A549 (cell line): Measurements from ENCODE around the gene RFX3. TPM values are rescaled to one million over a fixed set of nuclear protein-coding genes. Genes with fewer than 3 reads are reported as not detected.

Source experiments
- ATAC-seq, 2 experiments: fragments of 200-7000 bp in 1 of 2; fragments of >200 bp in 1 of 2; cut with Nextera tagmentation in 1 of 2; cut with Tn5 transposase in 1 of 2; 3 replicates each; pipeline versions ENCODE4 v1.8.0 to v1.9.1; 2018 to 2020; ENCODE audit warnings: mild to moderate bottlenecking in 1 of 2, moderate library complexity in 1 of 2
- CTCF ChIA-PET: fragments of 300-600 bp; sonication (Branson Sonifier 250); formaldehyde crosslinking; extraction: SDS; loops from one replicate; lab custom pipeline; 2021; ENCODE audit warnings: antibody characterized with exemption, inconsistent platforms; lab: Yijun Ruan, JAX
- POLR2A ChIA-PET: fragments of 350-600 bp; formaldehyde crosslinking; extraction: SDS; loops from one replicate; lab custom pipeline; 2021; ENCODE audit warnings: antibody characterized with exemption, inconsistent platforms; lab: Yijun Ruan, JAX
- DNase-seq, 2 experiments: peaks; one replicate each; pipeline versions ENCODE4 v3.0.0 to v3.0.0-alpha.2; 2011 to 2016; ENCODE audit warnings: low read depth in 1 of 2, low spot score in 1 of 2
- FAIRE-seq: peaks from 2 replicates; lab custom pipeline; 2011; peaks lifted over from hg19 to GRCh38; lab: Jason Lieb, UNC
- H3K27ac ChIP-seq, 2 experiments: fragments of >200 bp; sonication (Bioruptor Twin); formaldehyde crosslinking; 3 replicates each; pipeline ENCODE4 v1.5.1; 2016 to 2017
- H3K4me1 ChIP-seq: fragments of >200 bp; sonication (Bioruptor Twin); formaldehyde crosslinking; 3 replicates; pipeline ENCODE4 v1.6.1; 2016
- H3K4me2 ChIP-seq: fragments of >200 bp; sonication (Bioruptor Twin); formaldehyde crosslinking; 3 replicates; pipeline ENCODE4 v1.6.1; 2016
- H3K4me3 ChIP-seq: fragments of >200 bp; sonication (Bioruptor Twin); formaldehyde crosslinking; 3 replicates; pipeline ENCODE4 v1.5.1; 2016
- H3K9me3 ChIP-seq: fragments of >200 bp; sonication (Bioruptor Twin); formaldehyde crosslinking; 3 replicates; pipeline ENCODE4 v1.6.1; 2016
- BCL3 ChIP-seq: fragments of >200 bp; sonication (Bioruptor Twin); formaldehyde crosslinking; IDR thresholded peaks from 3 replicates; pipeline ENCODE4 v1.6.1; 2016
- BHLHE40 ChIP-seq: IDR thresholded peaks from 2 replicates; pipeline ENCODE4 v1.6.1; 2012; ENCODE audit warnings: low read depth, low read length, inconsistent platforms
- CBX8 ChIP-seq: fragments of 200-600 bp; sonication (generic); IDR thresholded peaks from 2 replicates; pipeline ENCODE4 v1.6.1; 2016
- CHD2 ChIP-seq: fragments of 150-350 bp; IDR thresholded peaks from 2 replicates; pipeline ENCODE4 v1.6.1; 2014; ENCODE audit warnings: low read length; ENCODE audit not compliant: partially characterized antibody
- ELK1 ChIP-seq: fragments of 150-350 bp; IDR thresholded peaks from 2 replicates; pipeline ENCODE4 v1.6.1; 2014; ENCODE audit warnings: low read depth, mild to moderate bottlenecking, low read length
- ESRRA ChIP-seq: fragments of 150-350 bp; IDR thresholded peaks from 2 replicates; pipeline ENCODE4 v1.6.1; 2014; ENCODE audit warnings: mild to moderate bottlenecking, low read length, borderline replicate concordance
- FOSB ChIP-seq: fragments of 250-450 bp; sonication (Bioruptor Pico); IDR thresholded peaks from 2 replicates; pipeline ENCODE4 v1.5.0; 2020; ENCODE audit warnings: mild to moderate bottlenecking, moderate library complexity
- HMGXB4 ChIP-seq: fragments of 250-450 bp; sonication (Bioruptor Pico); IDR thresholded peaks from 2 replicates; pipeline ENCODE4 v1.5.0; 2021; ENCODE audit warnings: mild to moderate bottlenecking, moderate library complexity, borderline replicate concordance
- HOXA7 ChIP-seq: fragments of 250-450 bp; sonication (Bioruptor Pico); IDR thresholded peaks from 2 replicates; pipeline ENCODE4 v1.5.0; 2020; ENCODE audit warnings: mild to moderate bottlenecking, moderate library complexity
- HOXB13 ChIP-seq: fragments of 250-450 bp; sonication (Bioruptor Pico); IDR thresholded peaks from 2 replicates; pipeline ENCODE4 v1.5.0; 2020; ENCODE audit warnings: low read depth, mild to moderate bottlenecking, moderate library complexity
- HOXB5 ChIP-seq: fragments of 250-450 bp; sonication (Bioruptor Pico); IDR thresholded peaks from 2 replicates; pipeline ENCODE4 v1.5.0; 2020; ENCODE audit warnings: mild to moderate bottlenecking, moderate library complexity
- MAZ ChIP-seq: fragments of 150-350 bp; IDR thresholded peaks from 2 replicates; pipeline ENCODE4 v1.6.1; 2014; ENCODE audit warnings: antibody characterized with exemption, low read depth, low read length, borderline replicate concordance
- NPAS2 ChIP-seq: fragments of 250-450 bp; sonication (Bioruptor Pico); IDR thresholded peaks from 2 replicates; pipeline ENCODE4 v1.8.0; 2022; ENCODE audit warnings: mild to moderate bottlenecking, moderate library complexity, borderline replicate concordance
- RAD21 ChIP-seq, 2 experiments: fragments of >200 bp in 1 of 2; sonication (Bioruptor Twin) in 1 of 2; formaldehyde crosslinking in 1 of 2; IDR thresholded peaks in 1 of 2; conservative IDR thresholded peaks in 1 of 2; 2 replicates in 1 of 2; 3 replicates in 1 of 2; pipeline ENCODE4 v1.6.1; 2012 to 2018; ENCODE audit warnings: inconsistent platforms in 1 of 2
- RARB ChIP-seq: fragments of 250-450 bp; sonication (Bioruptor Pico); IDR thresholded peaks from 2 replicates; pipeline ENCODE4 v1.8.0; 2021; ENCODE audit warnings: mild to moderate bottlenecking, moderate library complexity
- RCOR1 ChIP-seq: fragments of 150-350 bp; IDR thresholded peaks from 2 replicates; pipeline ENCODE4 v1.6.1; 2014; ENCODE audit warnings: antibody characterized with exemption, low read length, low read depth
- SMC3 ChIP-seq: fragments of >200 bp; sonication (Bioruptor Twin); formaldehyde crosslinking; IDR thresholded peaks from 3 replicates; pipeline ENCODE4 v1.6.1; 2018; ENCODE audit warnings: inconsistent platforms
- SREBF2 ChIP-seq: fragments of 450-650 bp; IDR thresholded peaks from 2 replicates; pipeline ENCODE4 v1.6.1; 2014; ENCODE audit warnings: mild to moderate bottlenecking, moderate library complexity
- TP53 ChIP-seq: fragments of 250-450 bp; sonication (Bioruptor Pico); IDR thresholded peaks from 2 replicates; pipeline ENCODE4 v1.5.0; 2021; ENCODE audit warnings: mild to moderate bottlenecking, moderate library complexity
- USF2 ChIP-seq: fragments of 450-650 bp; IDR thresholded peaks from 2 replicates; pipeline ENCODE4 v1.6.1; 2014; ENCODE audit warnings: antibody characterized with exemption
- ZFP36 ChIP-seq: fragments of 450-650 bp; IDR thresholded peaks from 2 replicates; pipeline ENCODE4 v1.6.1; 2014; ENCODE audit warnings: borderline replicate concordance; ENCODE audit not compliant: partially characterized antibody
- WGBS: methylation state at CpG from one replicate; pipeline ENCODE4 v1.1.6; 2017; ENCODE audit errors: missing lambda C conversion rate; 5-methylcytosine and 5-hydroxymethylcytosine counted together
- polyA plus RNA-seq, 4 experiments: library from polyadenylated mRNA; depleted of rRNA in 3 of 4; stranded (reverse); fragments of >200 nt; fragmentation: RNase III in 1 of 4; extraction: RNeasy Plus Mini Kit Qiagen cat#74134 plus additional on column Dnase treatment in 1 of 4; gene quantifications; 2 replicates in 3 of 4; 3 replicates in 1 of 4; pipeline ENCODE4 v1.2.3, GENCODE V29; 2011 to 2017

The RFX3 gene
- polyA plus RNA-seq, 2 of the 4 experiments (the other 2 are of a cell fraction), result 1.3 to 7.9 TPM

GRCh38 chr9:3191715-3192114 lies 334.1 kb downstream of the RFX3 start:
- ATAC-seq (no peak), FAIRE-seq (no peak)
- Histone ChIP-seq H3K9me3 (no peaks in the 10 kb centered on the region), H3K4me3 (no peak overlapping the region), H3K27ac (no peak overlapping the region), H3K4me2 (no peak overlapping the region)
- POLR2A ChIA-PET, result no interaction called here
- 33% methylated on average over 5 of the region's 5 CpGs for WGBS
- TF ChIP-seq SREBF2, result no peak
- TF ChIP-seq BCL3, result no peak
- no peak for TF ChIP-seq CBX8
- no peak for TF ChIP-seq RCOR1
- no peak for TF ChIP-seq MAZ
- TF ChIP-seq HMGXB4 (CRISPR knock-in tag), result no peak
- no peak for TF ChIP-seq RARB (CRISPR knock-in tag)
- no peak for TF ChIP-seq USF2
- no peak for TF ChIP-seq BHLHE40
- TF ChIP-seq, all 56 proteins: peak for 0
- DNase-seq, result no peak
- CTCF ChIA-PET, result interaction anchor here (1.3 to 3.7 kb wide), 2 partner anchors 9 to 11 kb away, joined by 4 to 25 read pairs; no protein-coding TSS in a partner anchor
- no peaks in the 10 kb centered on the region for H3K4me1 ChIP-seq

GRCh38 chr9:3189113-3189861 lies 336.5 kb downstream of the RFX3 start:
- FAIRE-seq, result no peak
- ATAC-seq, result no peak
- WGBS, result 42% methylated on average over 7 of the region's 7 CpGs
- CTCF ChIA-PET, result interaction anchor here (3.7 kb wide), 1 partner anchor 8 kb away, joined by 25 read pairs; no protein-coding TSS in a partner anchor
- no peak overlapping the region for H3K27ac ChIP-seq
- H3K4me3 ChIP-seq, result no peak overlapping the region
- POLR2A ChIA-PET, result no interaction called here
- no peaks in the 10 kb centered on the region for H3K4me1 ChIP-seq
- no peak for DNase-seq
- no peak overlapping the region for H3K4me2 ChIP-seq
- H3K9me3 ChIP-seq, result no peaks in the 10 kb centered on the region
- TF ChIP-seq CHD2, result no peak
- TF ChIP-seq HOXA7 (CRISPR knock-in tag), result no peak

- no peaks in the 10 kb centered on the region for H3K9me3 ChIP-seq
- H3K4me1 ChIP-seq, result no peaks in the 10 kb centered on the region
- CTCF ChIA-PET, result no interaction called here
- no peak overlapping the region for H3K4me3 ChIP-seq
- no peak for ATAC-seq
- no peak overlapping the region for H3K27ac ChIP-seq
- DNase-seq, result no peak
- POLR2A ChIA-PET, result no interaction called here
- TF ChIP-seq SMC3, result no peak
- no peak for TF ChIP-seq HOXB13 (CRISPR knock-in tag)
- TF ChIP-seq RAD21 (conservative IDR thresholded peaks at IDR 0.05 in 1 of 2, IDR thresholded peaks at IDR 0.05 in 1 of 2), result no peak
- TF ChIP-seq HOXB5 (CRISPR knock-in tag), result no peak
- no peak for TF ChIP-seq ZFP36
- no peak for TF ChIP-seq BHLHE40
- TF ChIP-seq TP53 (CRISPR knock-in tag), result no peak
- TF ChIP-seq RCOR1, result no peak
- TF ChIP-seq ESRRA, result no peak
- TF ChIP-seq FOSB (CRISPR knock-in tag), result no peak
- no peak for TF ChIP-seq NPAS2
- TF ChIP-seq ELK1, result no peak
- no peak for TF ChIP-seq HMGXB4 (CRISPR knock-in tag)
- no peak for FAIRE-seq
- WGBS, result 35% methylated on average over 4 of the region's 4 CpGs
- no peak overlapping the region for H3K4me2 ChIP-seq
Observed at GRCh38 chr9:3186751-3187150, 339.1 kb downstream of the RFX3 start.
